H1 (cell line): ENCODE measurements around the gene EDA. TPM values are rescaled to one million over a fixed set of nuclear protein-coding genes. Genes with fewer than 3 reads are reported as not detected.

ENCODE experiments used
- CTCF ChIA-PET: fragments of 300-600 bp; sonication (Branson Sonifier 250); formaldehyde crosslinking; loops from one replicate; lab custom pipeline; 2021; ENCODE audit not compliant: partially characterized antibody; lab: Charles Lee
- POLR2A ChIA-PET: fragments of 300-600 bp; sonication (Branson Sonifier 250); formaldehyde crosslinking; loops from one replicate; lab custom pipeline; 2021; ENCODE audit warnings: inconsistent platforms; ENCODE audit not compliant: partially characterized antibody; lab: Charles Lee
- DNase-seq, 2 experiments: peaks; one replicate each; pipeline versions ENCODE4 v3.0.0 to v3.0.0-alpha.2; 2010 to 2022; ENCODE audit warnings: low spot score in 2 of 2, low read depth in 1 of 2, mixed read lengths in 1 of 2
- FAIRE-seq: peaks from 2 replicates; lab custom pipeline; 2011; peaks lifted over from hg19 to GRCh38; lab: Jason Lieb, UNC
- H2AFZ ChIP-seq: 2 replicates; pipeline ENCODE4 v1.8.1; 2012; ENCODE audit warnings: low read length, inconsistent platforms
- H2AK5ac ChIP-seq: 2 replicates; pipeline ENCODE4 v1.6.1; 2013; ENCODE audit warnings: low read depth, low read length
- H2BK120ac ChIP-seq: replicated peaks from 2 replicates; pipeline ENCODE3; 2013; ENCODE audit warnings: low read depth, low read length, inconsistent platforms
- H2BK12ac ChIP-seq: 2 replicates; pipeline ENCODE4 v1.6.1; 2013; ENCODE audit warnings: low read depth, low read length
- H2BK15ac ChIP-seq: 2 replicates; pipeline ENCODE4 v1.6.1; 2013; ENCODE audit warnings: low read length
- H2BK20ac ChIP-seq: 2 replicates; pipeline ENCODE4 v1.6.1; 2013; ENCODE audit warnings: low read length
- H2BK5ac ChIP-seq: 2 replicates; pipeline ENCODE4 v1.6.1; 2013; ENCODE audit warnings: low read depth, low read length
- H3K14ac ChIP-seq: 2 replicates; pipeline ENCODE4 v1.6.1; 2013; ENCODE audit warnings: inconsistent platforms; ENCODE audit not compliant: insufficient read length
- H3K18ac ChIP-seq: 2 replicates; pipeline ENCODE4 v1.6.1; 2013; ENCODE audit warnings: low read length; ENCODE audit errors: extremely low read depth
- H3K23ac ChIP-seq: 2 replicates; pipeline ENCODE4 v1.6.1; 2013; ENCODE audit warnings: inconsistent platforms; ENCODE audit not compliant: insufficient read length
- H3K23me2 ChIP-seq: 2 replicates; pipeline ENCODE4 v1.6.1; 2013; ENCODE audit warnings: low read depth, low read length
- H3K27ac ChIP-seq: 2 replicates; pipeline ENCODE4 v1.6.1; 2011; ENCODE audit warnings: low read depth, low read length, inconsistent platforms
- H3K27me3 ChIP-seq, 4 experiments: replicated peaks in 1 of 4; 1 replicate in 1 of 4; 2 replicates in 3 of 4; pipeline versions ENCODE4 v1.6.1 to v1.8.1; 2011 to 2013; ENCODE audit warnings: low read length in 3 of 4, mild to moderate bottlenecking in 3 of 4, inconsistent platforms in 2 of 4, mixed read lengths in 2 of 4, moderate library complexity in 1 of 4; ENCODE audit not compliant: control insufficient read depth in 3 of 4, insufficient read depth in 3 of 4; ENCODE audit errors: extremely low read depth in 1 of 4
- H3K36me3 ChIP-seq, 4 experiments: 2 replicates each; pipeline versions ENCODE4 v1.6.1 to v1.8.1; 2011 to 2013; ENCODE audit warnings: mild to moderate bottlenecking in 4 of 4, low read length in 3 of 4, moderate library complexity in 2 of 4, control low read depth in 1 of 4, inconsistent platforms in 1 of 4; ENCODE audit not compliant: insufficient read depth in 4 of 4, control insufficient read depth in 2 of 4
- H3K4ac ChIP-seq: replicated peaks from 2 replicates; pipeline ENCODE3; 2013; ENCODE audit warnings: low read length, low read depth, mixed read lengths, inconsistent platforms; ENCODE audit not compliant: insufficient read length
- H3K4me1 ChIP-seq, 4 experiments: replicated peaks in 1 of 4; 1 replicate in 1 of 4; 2 replicates in 3 of 4; pipeline versions ENCODE4 v1.6.1 to v1.8.1; 2011 to 2013; ENCODE audit warnings: low read length in 3 of 4, inconsistent platforms in 2 of 4, mixed read lengths in 1 of 4; ENCODE audit not compliant: insufficient read depth in 4 of 4, control insufficient read depth in 3 of 4
- H3K4me2 ChIP-seq, 2 experiments: 2 replicates each; pipeline versions ENCODE4 v1.6.1 to v1.8.1; 2011 to 2013; ENCODE audit warnings: low read depth in 2 of 2, low read length in 2 of 2, control low read depth in 1 of 2, inconsistent platforms in 1 of 2, mild to moderate bottlenecking in 1 of 2; ENCODE audit not compliant: insufficient read depth in 1 of 2
- H3K4me3 ChIP-seq, 4 experiments: fragments of 200-600, 300-600 bp in 1 of 4; sonication (generic), shearing (Covaris generic), sonication (Bioruptor Twin) in 1 of 4; 2 replicates each; pipeline versions ENCODE4 v1.5.1 to v1.8.1; 2011 to 2016; ENCODE audit warnings: low read length in 4 of 4, low read depth in 3 of 4, control low read depth in 2 of 4, inconsistent platforms in 2 of 4, mild to moderate bottlenecking in 2 of 4, mixed read lengths in 1 of 4, moderate library complexity in 1 of 4; ENCODE audit not compliant: insufficient read depth in 2 of 4; ENCODE audit errors: extremely low read depth in 1 of 4
- H3K56ac ChIP-seq: replicated peaks from 2 replicates; pipeline ENCODE3; 2013; ENCODE audit warnings: low read depth, mild to moderate bottlenecking, mixed read lengths, low read length, inconsistent platforms; ENCODE audit not compliant: insufficient read length
- H3K79me1 ChIP-seq: 2 replicates; pipeline ENCODE4 v1.6.1; 2013; ENCODE audit warnings: low read depth, low read length, control low read depth
- H3K79me2 ChIP-seq, 2 experiments: 2 replicates each; pipeline versions ENCODE4 v1.6.1 to v1.8.1; 2012 to 2013; ENCODE audit warnings: low read length in 2 of 2, mild to moderate bottlenecking in 2 of 2, inconsistent platforms in 1 of 2; ENCODE audit not compliant: insufficient read depth in 2 of 2, control insufficient read depth in 1 of 2
- H3K9ac ChIP-seq, 4 experiments: replicated peaks in 1 of 4; 1 replicate in 1 of 4; 2 replicates in 3 of 4; pipeline versions ENCODE4 v1.6.1 to v1.8.1; 2011 to 2013; ENCODE audit warnings: low read depth in 3 of 4, low read length in 3 of 4, control low read depth in 2 of 4, mild to moderate bottlenecking in 2 of 4, moderate library complexity in 2 of 4, inconsistent platforms in 1 of 4; ENCODE audit errors: extremely low read depth in 1 of 4
- H3K9me3 ChIP-seq, 2 experiments: 2 replicates each; pipeline versions ENCODE4 v1.6.1 to v1.8.1; 2012 to 2013; ENCODE audit warnings: mild to moderate bottlenecking in 2 of 2, moderate library complexity in 2 of 2, control low read depth in 1 of 2, inconsistent platforms in 1 of 2, low read depth in 1 of 2, low read length in 1 of 2, mixed read lengths in 1 of 2; ENCODE audit not compliant: insufficient read depth in 2 of 2
- H4K20me1 ChIP-seq, 2 experiments: replicated peaks in 1 of 2; 2 replicates each; pipeline versions ENCODE3 to v1.8.1; 2011 to 2013; ENCODE audit warnings: inconsistent platforms in 2 of 2, low read length in 2 of 2, mild to moderate bottlenecking in 1 of 2; ENCODE audit not compliant: insufficient read depth in 2 of 2, control insufficient read depth in 1 of 2
- H4K5ac ChIP-seq: 2 replicates; pipeline ENCODE4 v1.6.1; 2013; ENCODE audit warnings: low read length, low read depth, mixed read lengths, inconsistent platforms; ENCODE audit not compliant: insufficient read length
- H4K8ac ChIP-seq: 2 replicates; pipeline ENCODE4 v1.8.0; 2013; ENCODE audit warnings: mild to moderate bottlenecking, moderate library complexity, low read length, inconsistent platforms; ENCODE audit not compliant: insufficient read depth; ENCODE audit errors: extremely low read depth
- H4K91ac ChIP-seq: replicated peaks from 2 replicates; pipeline ENCODE3; 2013; ENCODE audit warnings: low read length, mixed read lengths, inconsistent platforms; ENCODE audit not compliant: insufficient read length
- FOSL1 ChIP-seq: IDR thresholded peaks from 2 replicates; pipeline ENCODE4 v1.6.1; 2011; ENCODE audit warnings: mild to moderate bottlenecking, low read depth, low read length, moderate library complexity; ENCODE audit not compliant: insufficient read depth
- PHF8 ChIP-seq: fragments of 200-600 bp; sonication (generic); conservative IDR thresholded peaks from 2 replicates; pipeline ENCODE4 v1.7.1; 2012; ENCODE audit warnings: low read depth, mild to moderate bottlenecking, inconsistent platforms, low read length, moderate library complexity
- RXRA ChIP-seq: IDR thresholded peaks from 2 replicates; pipeline ENCODE4 v1.6.1; 2011; ENCODE audit warnings: low read depth, mild to moderate bottlenecking, low read length, moderate library complexity; ENCODE audit not compliant: insufficient read depth
- SP4 ChIP-seq: IDR thresholded peaks from 2 replicates; pipeline ENCODE4 v1.6.1; 2012; ENCODE audit warnings: low read length, inconsistent platforms
- SRF ChIP-seq: IDR thresholded peaks from 2 replicates; pipeline ENCODE4 v1.6.1; 2011; ENCODE audit warnings: mild to moderate bottlenecking, low read depth, low read length, moderate library complexity
- TEAD4 ChIP-seq: IDR thresholded peaks from 2 replicates; pipeline ENCODE4 v1.6.1; 2012; ENCODE audit warnings: low read depth, low read length, inconsistent platforms, mixed read lengths
- ZNF274 ChIP-seq: IDR thresholded peaks from 2 replicates; pipeline ENCODE4 v1.7.0; 2012; ENCODE audit warnings: low read length, borderline replicate concordance; ENCODE audit errors: extremely low read depth
- WGBS, 2 experiments: shearing (Covaris generic) in 1 of 2; methylation state at CpG; one replicate each; pipeline versions ENCODE4 v1.1.6 to v1.1.7; 2013 to 2015; ENCODE audit warnings: low lambda C conversion rate in 2 of 2, mixed read lengths in 2 of 2, inconsistent platforms in 1 of 2, low coverage in 1 of 2, missing lambda C conversion rate in 1 of 2; ENCODE audit not compliant: insufficient replicate concordance in 2 of 2, insufficient coverage in 1 of 2, insufficient read length in 1 of 2; ENCODE audit errors: extremely low coverage in 1 of 2, missing lambda C conversion rate in 1 of 2; 5-methylcytosine and 5-hydroxymethylcytosine counted together
- polyA plus RNA-seq, 7 experiments: library from polyadenylated mRNA; depleted of rRNA in 3 of 7; stranded (reverse) in 5 of 7; unstranded in 2 of 7; fragments of >200 nt in 5 of 7; fragments of 200-250 nt in 2 of 7; gene quantifications; 1 replicate in 5 of 7; 2 replicates in 1 of 7; 4 replicates in 1 of 7; pipeline versions ENCODE4 v1.2.1 to v1.2.3, GENCODE V29; 2011 to 2013; ENCODE audit warnings: missing spikeins in 2 of 7, mixed read lengths in 2 of 7
- total RNA-seq: library from RNA; stranded (reverse); fragmentation: NEBNext Ultra II Directional; extraction: Animal tissue kit (Norgen Biotek cat#: 25700); gene quantifications from 2 replicates; pipeline ENCODE4 v1.2.1, GENCODE V29; 2021

The EDA gene
- total and polyA plus RNA-seq, 2 of the 8 experiments (the other 6 are each of a cell fraction or from before 2014, with no cell fraction given): 7.5 to 10.5 TPM

- Histone ChIP-seq H4K20me1 (no peaks in the 10 kb centered on the region), H3K9me3 (no peaks in the 10 kb centered on the region), H3K9ac (no peak overlapping the region), H3K4me3 (no peak overlapping the region), H3K27ac (no peak overlapping the region; the same call in 1 of the 2 replicates), H2AFZ (no peak overlapping the region), H3K79me2 (no peaks in the 10 kb centered on the region), H3K23me2 (no peaks in the 10 kb centered on the region), H3K4me2 (no peak overlapping the region), H4K5ac (no peak overlapping the region), H4K8ac (no peak overlapping the region), H2BK12ac (no peak overlapping the region), H2BK20ac (no peak overlapping the region), H3K56ac (no peak overlapping the region), H2AK5ac (no peak overlapping the region), H3K27me3 (no peaks in the 10 kb centered on the region), H2BK15ac (no peak overlapping the region), H3K18ac (no peak overlapping the region; the same call in 1 of the 2 replicates), H3K4me1 (peaks cover 0 to 5% (median 2%) of the 10 kb centered on the region in 4 experiments; a peak in 3 of 7 replicates), H3K23ac (no peak overlapping the region), H2BK120ac (no peak overlapping the region), H3K79me1 (no peaks in the 10 kb centered on the region), H4K91ac (no peak overlapping the region), H3K14ac (no peak overlapping the region), H3K4ac (no peak overlapping the region), H3K36me3 (no peaks in the 10 kb centered on the region), H2BK5ac (no peak overlapping the region)
- 68% methylated on average over 3 of the region's 4 CpGs; no CpG with 5 or more reads in 1 of the 2 experiments for WGBS, 2 experiments
- FAIRE-seq: no peak
- TF ChIP-seq TEAD4 (no peak), FOSL1 (no peak), SRF (no peak), RXRA (no peak), ZNF274 (no peak), SP4 (no peak), PHF8 (no peak)
- no peak for DNase-seq
- ChIA-PET CTCF (interaction anchor here (0.6 to 2.0 kb wide), 4 partner anchors 9 to 21 kb away, joined by 3 to 12 read pairs (median 6); no protein-coding TSS in a partner anchor), POLR2A (interaction anchor here (0.6 kb wide), 1 partner anchor 485 kb away, joined by 3 read pairs; no protein-coding TSS in a partner anchor)
Observed at GRCh38 chrX:70012756-70013155, 396.8 kb downstream of the EDA start.
